IPS-18a (cell line): Measurements from ENCODE around the gene TENM4.

Experiments used
- H3K27ac ChIP-seq: one replicate; pipeline ENCODE4 v1.5.1; 2013; ENCODE audit warnings: low read length
- H3K27me3 ChIP-seq: one replicate; pipeline ENCODE4 v1.6.1; 2013; ENCODE audit warnings: mild to moderate bottlenecking, low read length; ENCODE audit not compliant: control insufficient read depth, insufficient read depth
- H3K36me3 ChIP-seq: one replicate; pipeline ENCODE4 v1.6.1; 2013; ENCODE audit warnings: low read depth, low read length; ENCODE audit not compliant: control insufficient read depth
- H3K4me1 ChIP-seq: one replicate; pipeline ENCODE4 v1.6.1; 2013; ENCODE audit warnings: low read depth, low read length; ENCODE audit not compliant: control insufficient read depth
- H3K4me3 ChIP-seq: one replicate; pipeline ENCODE4 v1.5.1; 2013; ENCODE audit warnings: low read length
- H3K9ac ChIP-seq: one replicate; pipeline ENCODE4 v1.6.1; 2013; ENCODE audit warnings: mild to moderate bottlenecking, low read length, moderate library complexity
- H3K9me3 ChIP-seq: one replicate; pipeline ENCODE4 v1.6.1; 2013; ENCODE audit warnings: low read depth, low read length; ENCODE audit not compliant: control insufficient read depth

TENM4 gene

GRCh38 chr11:79011357-79011756 lies 429.5 kb downstream of the TENM4 start:
- no peaks in the 10 kb centered on the region for H3K36me3 ChIP-seq

GRCh38 chr11:79007771-79008402 lies 432.9 kb downstream of the TENM4 start:
- Histone ChIP-seq H3K9me3 (no peaks in the 10 kb centered on the region), H3K36me3 (no peaks in the 10 kb centered on the region), H3K4me3 (no peak overlapping the region), H3K27ac (no peak overlapping the region), H3K9ac (no peak overlapping the region), H3K4me1 (no peaks in the 10 kb centered on the region), H3K27me3 (no peaks in the 10 kb centered on the region)

More at GRCh38 chr11:79011357-79011756, 429.5 kb downstream of the TENM4 start:
- H3K9me3 ChIP-seq: no peaks in the 10 kb centered on the region
- no peaks in the 10 kb centered on the region for H3K27me3 ChIP-seq
- no peak overlapping the region for H3K27ac ChIP-seq
- H3K4me1 ChIP-seq: no peaks in the 10 kb centered on the region
- H3K4me3 ChIP-seq: no peak overlapping the region
- H3K9ac ChIP-seq: no peak overlapping the region

- H3K9ac ChIP-seq: no peak overlapping the region
- H3K27me3 ChIP-seq: no peaks in the 10 kb centered on the region
- H3K36me3 ChIP-seq: no peaks in the 10 kb centered on the region
- H3K4me3 ChIP-seq: no peak overlapping the region
- no peaks in the 10 kb centered on the region for H3K4me1 ChIP-seq
- H3K27ac ChIP-seq: no peak overlapping the region
- H3K9me3 ChIP-seq: no peaks in the 10 kb centered on the region
Measured at GRCh38 chr11:79006854-79007253, 434.0 kb downstream of the TENM4 start.

- Histone ChIP-seq H3K27me3 (no peaks in the 10 kb centered on the region), H3K4me1 (no peaks in the 10 kb centered on the region), H3K27ac (no peak overlapping the region), H3K9ac (no peak overlapping the region), H3K36me3 (no peaks in the 10 kb centered on the region), H3K9me3 (peaks cover 4% of the 10 kb centered on the region), H3K4me3 (no peak overlapping the region)
Measured at GRCh38 chr11:78996007-78996406, 444.8 kb downstream of the TENM4 start.

- no peaks in the 10 kb centered on the region for H3K36me3 ChIP-seq
- peaks cover 4% of the 10 kb centered on the region for H3K9me3 ChIP-seq
Measured at GRCh38 chr11:78995171-78995570, 445.7 kb downstream of the TENM4 start.

GRCh38 chr11:78993802-78994430 lies 446.9 kb downstream of the TENM4 start:
- H3K27me3 ChIP-seq: no peaks in the 10 kb centered on the region
- no peaks in the 10 kb centered on the region for H3K4me1 ChIP-seq
- no peaks in the 10 kb centered on the region for H3K36me3 ChIP-seq
- no peak overlapping the region for H3K27ac ChIP-seq
- H3K9me3 ChIP-seq: no peaks in the 10 kb centered on the region
- H3K9ac ChIP-seq: no peak overlapping the region
- no peak overlapping the region for H3K4me3 ChIP-seq

More at GRCh38 chr11:78995171-78995570, 445.7 kb downstream of the TENM4 start:
- Histone ChIP-seq H3K27me3 (no peaks in the 10 kb centered on the region), H3K4me3 (no peak overlapping the region), H3K9ac (no peak overlapping the region), H3K4me1 (no peaks in the 10 kb centered on the region), H3K27ac (no peak overlapping the region)

- Histone ChIP-seq H3K4me1 (no peaks in the 10 kb centered on the region), H3K27me3 (no peaks in the 10 kb centered on the region), H3K36me3 (no peaks in the 10 kb centered on the region), H3K4me3 (no peak overlapping the region), H3K9me3 (no peaks in the 10 kb centered on the region), H3K27ac (no peak overlapping the region), H3K9ac (no peak overlapping the region)
Measured at GRCh38 chr11:78991681-78992080, 449.1 kb downstream of the TENM4 start.

GRCh38 chr11:78990261-78990660 lies 450.6 kb downstream of the TENM4 start:
- Histone ChIP-seq H3K9me3 (no peaks in the 10 kb centered on the region), H3K27me3 (no peaks in the 10 kb centered on the region), H3K27ac (no peak overlapping the region), H3K4me1 (no peaks in the 10 kb centered on the region), H3K4me3 (no peak overlapping the region), H3K36me3 (no peaks in the 10 kb centered on the region), H3K9ac (no peak overlapping the region)

GRCh38 chr11:78987748-78988147 lies 453.1 kb downstream of the TENM4 start:
- Histone ChIP-seq H3K27me3 (no peaks in the 10 kb centered on the region), H3K27ac (no peak overlapping the region), H3K4me3 (no peak overlapping the region), H3K9ac (no peak overlapping the region), H3K9me3 (no peaks in the 10 kb centered on the region), H3K4me1 (no peaks in the 10 kb centered on the region), H3K36me3 (no peaks in the 10 kb centered on the region)

- Histone ChIP-seq H3K27ac (no peak overlapping the region), H3K4me1 (no peaks in the 10 kb centered on the region), H3K9me3 (no peaks in the 10 kb centered on the region), H3K27me3 (no peaks in the 10 kb centered on the region), H3K4me3 (no peak overlapping the region), H3K36me3 (no peaks in the 10 kb centered on the region), H3K9ac (no peak overlapping the region)
Measured at GRCh38 chr11:78986305-78986704, 454.5 kb downstream of the TENM4 start.

- Histone ChIP-seq H3K9ac (no peak overlapping the region), H3K9me3 (no peaks in the 10 kb centered on the region), H3K4me1 (no peaks in the 10 kb centered on the region), H3K4me3 (no peak overlapping the region), H3K27ac (no peak overlapping the region), H3K27me3 (no peaks in the 10 kb centered on the region), H3K36me3 (no peaks in the 10 kb centered on the region)
Measured at GRCh38 chr11:78985663-78986062, 455.2 kb downstream of the TENM4 start.

GRCh38 chr11:78982473-78982872 lies 458.4 kb downstream of the TENM4 start:
- H3K4me1 ChIP-seq: no peaks in the 10 kb centered on the region
- no peak overlapping the region for H3K27ac ChIP-seq
- no peaks in the 10 kb centered on the region for H3K9me3 ChIP-seq
- no peak overlapping the region for H3K4me3 ChIP-seq
- no peak overlapping the region for H3K9ac ChIP-seq
- no peaks in the 10 kb centered on the region for H3K36me3 ChIP-seq
- H3K27me3 ChIP-seq: no peaks in the 10 kb centered on the region
